Upper lobe of left lung (tissue), 4 donors: Measurements from ENCODE around the gene CIAO2A.

Source experiments
- POLR2A ChIP-seq, 4 donors: fragments of 450-650 bp; IDR thresholded peaks; one replicate each; pipeline ENCODE4 v1.5.1; 2016 to 2017; ENCODE audit warnings: antibody characterized with exemption in 4 of 4, mild to moderate bottlenecking in 2 of 4
- TF ChIP-seq, protein P1 (sequence below), 6 experiments: fragments of 450-650 bp in 4 of 6; fragments of 200-600 bp in 2 of 6; sonication (generic) in 2 of 6; IDR thresholded peaks; one replicate each; pipeline ENCODE4 v1.5.1; 2016 to 2019; ENCODE audit warnings: antibody characterized with exemption in 6 of 6

DNA sequence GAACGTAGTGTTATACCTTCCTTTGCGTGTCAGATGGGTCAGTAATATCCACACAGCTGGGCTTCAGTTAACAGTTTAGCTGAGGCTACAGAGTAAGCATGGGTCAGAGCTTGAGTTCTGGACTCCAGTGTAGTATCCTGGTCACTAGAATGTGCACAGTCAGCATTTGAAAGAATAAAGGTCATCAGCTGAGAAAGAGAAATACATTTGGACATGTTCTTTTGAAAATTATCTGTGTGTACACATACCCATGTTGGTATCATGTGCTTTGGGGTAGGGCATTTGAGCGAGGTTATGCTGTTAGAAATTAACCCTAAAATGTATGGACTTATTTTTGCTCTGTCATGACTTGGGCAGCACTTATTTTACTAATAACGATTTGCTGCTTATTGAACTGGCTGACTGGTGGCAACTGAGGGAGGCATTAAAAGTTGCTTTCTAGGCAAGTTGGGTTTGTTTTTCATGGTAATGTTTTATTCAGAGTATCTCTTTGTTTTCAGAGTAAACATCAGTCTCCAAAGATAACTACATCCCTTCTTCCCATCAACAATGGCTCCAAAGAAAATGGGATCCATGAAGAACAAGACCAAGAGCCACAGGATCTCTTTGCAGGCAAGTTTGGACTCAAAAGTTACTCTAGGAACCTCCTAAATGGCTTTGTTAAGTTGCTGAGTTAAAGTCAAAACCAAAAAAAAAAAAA lies 18.6 kb upstream of the CIAO2A start:
- TF ChIP-seq POLR2A (IDR thresholded peaks at IDR 0.05): no peak
- TF ChIP-seq, protein P1, sequence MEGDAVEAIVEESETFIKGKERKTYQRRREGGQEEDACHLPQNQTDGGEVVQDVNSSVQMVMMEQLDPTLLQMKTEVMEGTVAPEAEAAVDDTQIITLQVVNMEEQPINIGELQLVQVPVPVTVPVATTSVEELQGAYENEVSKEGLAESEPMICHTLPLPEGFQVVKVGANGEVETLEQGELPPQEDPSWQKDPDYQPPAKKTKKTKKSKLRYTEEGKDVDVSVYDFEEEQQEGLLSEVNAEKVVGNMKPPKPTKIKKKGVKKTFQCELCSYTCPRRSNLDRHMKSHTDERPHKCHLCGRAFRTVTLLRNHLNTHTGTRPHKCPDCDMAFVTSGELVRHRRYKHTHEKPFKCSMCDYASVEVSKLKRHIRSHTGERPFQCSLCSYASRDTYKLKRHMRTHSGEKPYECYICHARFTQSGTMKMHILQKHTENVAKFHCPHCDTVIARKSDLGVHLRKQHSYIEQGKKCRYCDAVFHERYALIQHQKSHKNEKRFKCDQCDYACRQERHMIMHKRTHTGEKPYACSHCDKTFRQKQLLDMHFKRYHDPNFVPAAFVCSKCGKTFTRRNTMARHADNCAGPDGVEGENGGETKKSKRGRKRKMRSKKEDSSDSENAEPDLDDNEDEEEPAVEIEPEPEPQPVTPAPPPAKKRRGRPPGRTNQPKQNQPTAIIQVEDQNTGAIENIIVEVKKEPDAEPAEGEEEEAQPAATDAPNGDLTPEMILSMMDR (IDR thresholded peaks at IDR 0.05): no peak
